ENCODE measurements around the gene GPS2.

The GPS2 gene

DNA sequence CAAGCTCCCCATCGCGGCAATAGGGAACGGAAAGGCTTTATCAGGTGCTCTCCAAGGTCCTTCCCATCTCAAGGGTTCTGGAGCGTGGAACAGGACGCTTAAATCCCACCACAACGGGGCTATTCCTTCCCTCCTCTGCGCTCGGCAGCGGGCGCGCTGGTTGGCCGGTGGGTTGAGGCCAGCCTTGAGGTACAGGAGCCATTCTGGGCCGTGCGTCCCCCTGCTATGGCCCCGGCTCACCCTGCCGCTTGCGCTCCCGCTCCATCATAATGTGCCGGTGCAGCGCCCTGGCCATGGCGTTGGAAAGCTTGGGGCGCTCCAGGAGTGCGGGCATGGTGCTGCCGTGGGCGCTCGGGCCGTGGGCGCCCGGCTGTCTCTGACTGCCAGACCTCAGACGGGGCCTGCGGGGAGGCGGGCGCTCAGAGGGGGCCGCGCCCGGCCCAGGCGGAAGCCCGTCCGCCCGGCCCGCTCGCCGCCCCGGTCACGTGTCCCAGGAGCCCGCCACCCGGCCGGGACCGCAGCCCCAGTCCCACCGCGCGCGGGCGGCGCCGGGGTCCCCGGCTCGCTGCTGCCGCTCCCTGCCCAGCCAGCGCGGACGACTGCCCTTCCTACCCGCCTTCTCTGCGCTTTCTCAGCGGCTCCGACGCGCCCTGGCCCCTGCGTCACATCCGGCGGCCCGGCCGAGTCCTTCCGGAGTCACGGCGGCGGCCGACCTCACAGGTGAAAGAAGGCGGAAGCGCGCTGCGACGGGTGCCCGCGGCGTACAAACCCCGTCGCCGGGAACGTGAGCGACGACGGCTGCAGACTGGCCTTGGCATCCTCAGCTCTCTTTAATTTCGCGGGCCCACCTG lies at the start of gene GPS2 (continued):
- TF ChIP-seq ZNF362 (tag by site-specific recombination; IDR thresholded peaks at IDR 0.05): no peak
- TF ChIP-seq ZBTB26 (tag by site-specific recombination; optimal IDR thresholded peaks at IDR 0.05): peak; percentile 97
- peak; percentile 71 for TF ChIP-seq ZNF580 (tag by site-specific recombination; IDR thresholded peaks at IDR 0.05)
- TF ChIP-seq SCRT2 (tag by site-specific recombination; IDR thresholded peaks at IDR 0.05): peak; percentile 67
- TF ChIP-seq KLF8 (tag by site-specific recombination; IDR thresholded peaks at IDR 0.05): 0 out of 2 replicates have a peak, but pooled peaks have one; percentile 34
- no peak for TF ChIP-seq ZNF621 (tag by site-specific recombination; IDR thresholded peaks at IDR 0.05)
- peak; percentile 63; the same call in 1 of the 2 replicates for TF ChIP-seq ZNF501 (tag by site-specific recombination; IDR thresholded peaks at IDR 0.05)
- TF ChIP-seq ZNF513 (tag by site-specific recombination; IDR thresholded peaks at IDR 0.05): no peak
- peak; percentile 99 for TF ChIP-seq REST (tag by site-specific recombination; IDR thresholded peaks at IDR 0.05)
- TF ChIP-seq ZNF211 (tag by site-specific recombination; IDR thresholded peaks at IDR 0.05; ENCODE audit: low read depth): no peak
- TF ChIP-seq ZNF677 (tag by site-specific recombination; IDR thresholded peaks at IDR 0.05): no peak
- TF ChIP-seq ZFHX2 (tag by site-specific recombination; conservative IDR thresholded peaks at IDR 0.05): peak; percentile 82
- TF ChIP-seq SP2 (tag by site-specific recombination; IDR thresholded peaks at IDR 0.05): peak; percentile 82
- no peak for TF ChIP-seq ZNF747 (tag by site-specific recombination; IDR thresholded peaks at IDR 0.05)
- peak; percentile 10; the same call in 1 of the 2 replicates for TF ChIP-seq ZNF398 (tag by site-specific recombination; IDR thresholded peaks at IDR 0.05)
- TF ChIP-seq ZNF423 (tag by site-specific recombination; IDR thresholded peaks at IDR 0.05): no peak
- TF ChIP-seq ZNF777 (tag by site-specific recombination; IDR thresholded peaks at IDR 0.05; ENCODE audit: borderline replicate concordance): no peak; the same call in 1 of the 2 replicates
- peak; percentile 50; the same call in 1 of the 2 replicates for TF ChIP-seq ZFP37 (tag by site-specific recombination; IDR thresholded peaks at IDR 0.05)
- no peak for TF ChIP-seq ZNF366 (tag by site-specific recombination; conservative IDR thresholded peaks at IDR 0.05)
- TF ChIP-seq, protein P1, sequence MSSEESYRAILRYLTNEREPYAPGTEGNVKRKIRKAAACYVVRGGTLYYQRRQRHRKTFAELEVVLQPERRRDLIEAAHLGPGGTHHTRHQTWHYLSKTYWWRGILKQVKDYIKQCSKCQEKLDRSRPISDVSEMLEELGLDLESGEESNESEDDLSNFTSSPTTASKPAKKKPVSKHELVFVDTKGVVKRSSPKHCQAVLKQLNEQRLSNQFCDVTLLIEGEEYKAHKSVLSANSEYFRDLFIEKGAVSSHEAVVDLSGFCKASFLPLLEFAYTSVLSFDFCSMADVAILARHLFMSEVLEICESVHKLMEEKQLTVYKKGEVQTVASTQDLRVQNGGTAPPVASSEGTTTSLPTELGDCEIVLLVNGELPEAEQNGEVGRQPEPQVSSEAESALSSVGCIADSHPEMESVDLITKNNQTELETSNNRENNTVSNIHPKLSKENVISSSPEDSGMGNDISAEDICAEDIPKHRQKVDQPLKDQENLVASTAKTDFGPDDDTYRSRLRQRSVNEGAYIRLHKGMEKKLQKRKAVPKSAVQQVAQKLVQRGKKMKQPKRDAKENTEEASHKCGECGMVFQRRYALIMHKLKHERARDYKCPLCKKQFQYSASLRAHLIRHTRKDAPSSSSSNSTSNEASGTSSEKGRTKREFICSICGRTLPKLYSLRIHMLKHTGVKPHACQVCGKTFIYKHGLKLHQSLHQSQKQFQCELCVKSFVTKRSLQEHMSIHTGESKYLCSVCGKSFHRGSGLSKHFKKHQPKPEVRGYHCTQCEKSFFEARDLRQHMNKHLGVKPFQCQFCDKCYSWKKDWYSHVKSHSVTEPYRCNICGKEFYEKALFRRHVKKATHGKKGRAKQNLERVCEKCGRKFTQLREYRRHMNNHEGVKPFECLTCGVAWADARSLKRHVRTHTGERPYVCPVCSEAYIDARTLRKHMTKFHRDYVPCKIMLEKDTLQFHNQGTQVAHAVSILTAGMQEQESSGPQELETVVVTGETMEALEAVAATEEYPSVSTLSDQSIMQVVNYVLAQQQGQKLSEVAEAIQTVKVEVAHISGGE (tag by site-specific recombination; conservative IDR thresholded peaks at IDR 0.05; ENCODE audit: low read depth): peak; percentile 95
- TF ChIP-seq ZNF132 (tag by site-specific recombination; IDR thresholded peaks at IDR 0.05; ENCODE audit: borderline replicate concordance): no peak
- no peak for TF ChIP-seq ZNF324 (tag by site-specific recombination; IDR thresholded peaks at IDR 0.05)
- no peak for TF ChIP-seq SALL2 (tag by site-specific recombination; IDR thresholded peaks at IDR 0.05; ENCODE audit: borderline replicate concordance)
- TF ChIP-seq ZNF530 (tag by site-specific recombination; IDR thresholded peaks at IDR 0.05; ENCODE audit: low read depth): no peak
- 0 out of 2 replicates have a peak, but pooled peaks have one; percentile 17 for TF ChIP-seq GLI4 (tag by site-specific recombination; IDR thresholded peaks at IDR 0.05)

Measured in HEK293 (cell line).